HepG2 (cell line): ENCODE measurements around the gene DNAJC5. TPM values are rescaled to one million over a fixed set of nuclear protein-coding genes. Genes with fewer than 3 reads are reported as not detected.

Experiments
- ASH2L ChIP-seq: fragments of 300-600, 200-600 bp; sonication (generic); IDR thresholded peaks from 2 replicates; pipeline ENCODE4 v1.7.0; 2017; ENCODE audit warnings: low read depth, mild to moderate bottlenecking, moderate library complexity, mixed read lengths, low read length; ENCODE audit not compliant: insufficient read length
- ATF7-NPFF ChIP-seq: sonication (generic); formaldehyde crosslinking; IDR thresholded peaks from 2 replicates; pipeline ENCODE4 v1.8.1; 2023; ENCODE audit warnings: mild to moderate bottlenecking, low read depth, missing genetic modification reagents, moderate library complexity
- BRD4 ChIP-seq: sonication (generic); formaldehyde crosslinking; IDR thresholded peaks from 2 replicates; pipeline ENCODE4 v1.4.0; 2020; ENCODE audit warnings: missing genetic modification reagents
- FIP1L1 ChIP-seq: fragments of 200-400 bp; formaldehyde crosslinking; IDR thresholded peaks from 2 replicates; pipeline ENCODE4 v1.6.1; 2018; ENCODE audit warnings: low read depth, mild to moderate bottlenecking, low read length, moderate library complexity, borderline replicate concordance; ENCODE audit not compliant: insufficient read depth
- HNRNPLL ChIP-seq: fragments of 200-400 bp; formaldehyde crosslinking; IDR thresholded peaks from 2 replicates; pipeline ENCODE4 v1.6.1; 2017; ENCODE audit warnings: mild to moderate bottlenecking, low read depth, low read length; ENCODE audit not compliant: poor library complexity, severe bottlenecking
- IKZF4 ChIP-seq: sonication (generic); formaldehyde crosslinking; IDR thresholded peaks from 2 replicates; pipeline ENCODE4 v1.5.1; 2020; ENCODE audit warnings: borderline replicate concordance, mild to moderate bottlenecking, low read depth, missing genetic modification reagents; ENCODE audit errors: not compliant biosample characterization
- IKZF5 ChIP-seq: IDR thresholded peaks from 2 replicates; pipeline ENCODE4 v1.6.1; 2018; ENCODE audit warnings: missing genetic modification reagents, mild to moderate bottlenecking, missing compliant biosample characterization
- KDM5B ChIP-seq: sonication (generic); formaldehyde crosslinking; IDR thresholded peaks from 2 replicates; pipeline ENCODE4 v1.4.0; 2020; ENCODE audit warnings: missing genetic modification reagents, mild to moderate bottlenecking, borderline replicate concordance
- KLF16 ChIP-seq, 2 experiments: sonication (generic) in 1 of 2; formaldehyde crosslinking in 1 of 2; IDR thresholded peaks; 2 replicates each; pipeline versions ENCODE4 v1.6.1 to v1.8.0; 2016 to 2023; ENCODE audit warnings: missing genetic modification reagents in 2 of 2, missing compliant biosample characterization in 1 of 2
- LCORL ChIP-seq, 2 experiments: fragments of 450-650 bp in 1 of 2; sonication (generic) in 1 of 2; formaldehyde crosslinking in 1 of 2; IDR thresholded peaks; 2 replicates each; pipeline versions ENCODE4 v1.5.0 to v1.6.1; 2017 to 2020; ENCODE audit warnings: antibody characterized with exemption in 1 of 2, missing genetic modification reagents in 1 of 2
- MIER2 ChIP-seq: IDR thresholded peaks from 2 replicates; pipeline ENCODE4 v1.6.1; 2016; ENCODE audit warnings: missing biosample characterization, missing genetic modification reagents
- MTERF4 ChIP-seq: sonication (generic); formaldehyde crosslinking; IDR thresholded peaks from 2 replicates; pipeline ENCODE4 v1.8.0; 2023; ENCODE audit warnings: mild to moderate bottlenecking, missing genetic modification reagents
- NCOA2 ChIP-seq: sonication (generic); formaldehyde crosslinking; IDR thresholded peaks from 2 replicates; pipeline ENCODE4 v1.8.0; 2022; ENCODE audit warnings: inconsistent platforms
- NRL ChIP-seq: sonication (generic); formaldehyde crosslinking; IDR thresholded peaks from 2 replicates; pipeline ENCODE4 v1.5.0; 2020; ENCODE audit warnings: missing genetic modification reagents, mild to moderate bottlenecking, moderate library complexity, borderline replicate concordance
- POLR2A ChIP-seq, 2 experiments: IDR thresholded peaks; 2 replicates each; pipeline ENCODE4 v1.6.1; 2011; ENCODE audit warnings: low read depth in 2 of 2, low read length in 2 of 2, mild to moderate bottlenecking in 1 of 2, moderate library complexity in 1 of 2; ENCODE audit not compliant: insufficient read depth in 1 of 2
- TAF1 ChIP-seq: sonication (generic); formaldehyde crosslinking; IDR thresholded peaks from 2 replicates; pipeline ENCODE4 v1.4.0; 2020; ENCODE audit warnings: missing genetic modification reagents
- THRA ChIP-seq: sonication (generic); formaldehyde crosslinking; IDR thresholded peaks from 2 replicates; pipeline ENCODE4 v1.4.0; 2020; ENCODE audit warnings: missing genetic modification reagents, borderline replicate concordance
- ZBTB7A ChIP-seq: sonication (generic); formaldehyde crosslinking; IDR thresholded peaks from 2 replicates; pipeline ENCODE4 v1.8.0; 2022; ENCODE audit warnings: mild to moderate bottlenecking, missing genetic modification reagents
- ZIK1 ChIP-seq: sonication (generic); formaldehyde crosslinking; IDR thresholded peaks from 2 replicates; pipeline ENCODE4 v1.5.0; 2020; ENCODE audit warnings: mild to moderate bottlenecking, low read depth, missing genetic modification reagents, borderline replicate concordance
- ZNF281 ChIP-seq: sonication (generic); formaldehyde crosslinking; IDR thresholded peaks from 2 replicates; pipeline ENCODE4 v1.4.0; 2020; ENCODE audit warnings: missing genetic modification reagents, borderline replicate concordance
- ZNF329 ChIP-seq: sonication (generic); formaldehyde crosslinking; IDR thresholded peaks from 2 replicates; pipeline ENCODE4 v1.9.0; 2021; ENCODE audit warnings: low read depth, mild to moderate bottlenecking, missing genetic modification reagents
- ZNF468 ChIP-seq: sonication (generic); formaldehyde crosslinking; IDR thresholded peaks from 2 replicates; pipeline ENCODE4 v1.8.0; 2022; ENCODE audit warnings: mild to moderate bottlenecking, moderate library complexity, missing genetic modification reagents
- ZNF879 ChIP-seq: sonication (generic); formaldehyde crosslinking; IDR thresholded peaks from 2 replicates; pipeline ENCODE4 v1.8.1; 2023; ENCODE audit warnings: missing genetic modification reagents
- polyA plus RNA-seq, 8 experiments: library from polyadenylated mRNA; depleted of rRNA in 3 of 8; stranded (reverse) in 7 of 8; unstranded in 1 of 8; fragments of >200 nt; fragmentation: Illumina TruSeq in 4 of 8; extraction: Trizol in 4 of 8; gene quantifications; 2 replicates each; pipeline versions ENCODE4 v1.2.1 to v1.2.3, GENCODE V29; 2011 to 2016; ENCODE audit warnings: low read depth in 4 of 8, missing spikeins in 1 of 8, mixed read lengths in 1 of 8; ENCODE audit not compliant: insufficient read depth in 1 of 8
- total RNA-seq, 5 experiments: library from RNA; depleted of rRNA; stranded (reverse); fragments of >200 nt; fragmentation: Illumina TruSeq; extraction: Trizol; gene quantifications; 2 replicates each; pipeline ENCODE4 v1.2.3, GENCODE V29; 2016; ENCODE audit warnings: low read depth in 1 of 5

Gene DNAJC5
- total and polyA plus RNA-seq, 2 of the 13 experiments (the other 11 are each of a cell fraction or from before 2014, with no cell fraction given), result 42.8 to 64.5 TPM

- no peak for TF ChIP-seq ZNF879 (CRISPR knock-in tag)
- peak; percentile 37 for TF ChIP-seq ASH2L
- peak; percentile 83; the same call in 1 of the 2 replicates for TF ChIP-seq NRL (CRISPR knock-in tag)
- TF ChIP-seq NCOA2 (CRISPR knock-in tag), result peak; percentile 46; the same call in 1 of the 2 replicates
- peak; percentile 45 to 90; a peak in 2 of 4 replicates for TF ChIP-seq KLF16 (CRISPR knock-in tag; IDR thresholded peaks at IDR 0.05)
- peak; percentile 93 for TF ChIP-seq MTERF4 (CRISPR knock-in tag)
- TF ChIP-seq ZIK1 (CRISPR knock-in tag), result peak; percentile 77; the same call in 1 of the 2 replicates
- TF ChIP-seq KDM5B, result peak; percentile 48; the same call in 1 of the 2 replicates
- peak; percentile 73 for TF ChIP-seq ZBTB7A (CRISPR knock-in tag)
- no peak for TF ChIP-seq ZNF468 (CRISPR knock-in tag)
- TF ChIP-seq ZNF329 (CRISPR knock-in tag), result no peak
- TF ChIP-seq THRA (CRISPR knock-in tag), result peak; percentile 72; the same call in 1 of the 2 replicates
- peak in 1 of 2 experiments; percentile 44; a peak in 1 of 4 replicates for TF ChIP-seq POLR2A (IDR thresholded peaks at IDR 0.05; ENCODE audit: insufficient read depth in 1 of 2, low read depth in 2 of 2, low read length in 2 of 2)
- peak; percentile 71; the same call in 1 of the 2 replicates for TF ChIP-seq ZNF281 (CRISPR knock-in tag)
- TF ChIP-seq HNRNPLL, result peak; percentile 33
- 0 out of 2 replicates have a peak, but pooled peaks have one; percentile 29 for TF ChIP-seq MIER2 (CRISPR knock-in tag)
- no peak for TF ChIP-seq BRD4
- peak; percentile 71; the same call in 1 of the 2 replicates for TF ChIP-seq IKZF5
- TF ChIP-seq ATF7-NPFF, result peak; percentile 43; the same call in 1 of the 2 replicates
- TF ChIP-seq FIP1L1, result peak; percentile 59; the same call in 1 of the 2 replicates
- peak; percentile 64 for TF ChIP-seq IKZF4 (CRISPR knock-in tag)
- TF ChIP-seq LCORL (IDR thresholded peaks at IDR 0.05), result no peak
- peak; percentile 91 for TF ChIP-seq LCORL (CRISPR knock-in tag; IDR thresholded peaks at IDR 0.05)
- TF ChIP-seq TAF1, result peak; percentile 42; the same call in 1 of the 2 replicates
Observed at GRCh38 chr20:63977739-63978276, 82.9 kb downstream of the DNAJC5 start (continued).
